RWPE2 (cell line): ENCODE results near the gene GNG13.

Experiments
- ATAC-seq: fragments of 200-7000 bp; cut with Tn5 transposase; 3 replicates; pipeline ENCODE4 v1.9.1; 2021; ENCODE audit warnings: low read depth
- DNase-seq: peaks from one replicate; pipeline ENCODE4 v3.0.0-alpha.2; 2020; ENCODE audit warnings: low spot score
- H3K27ac ChIP-seq: fragments of 450-650 bp; 2 replicates; pipeline ENCODE4 v1.5.1; 2017; ENCODE audit warnings: mild to moderate bottlenecking; ENCODE audit not compliant: poor library complexity, severe bottlenecking
- H3K27me3 ChIP-seq: fragments of 250-450 bp; sonication (Bioruptor Pico); 2 replicates; pipeline ENCODE4 v1.5.1; 2021; ENCODE audit warnings: mild to moderate bottlenecking, moderate library complexity; ENCODE audit not compliant: insufficient read depth, poor library complexity, severe bottlenecking
- H3K36me3 ChIP-seq: fragments of 250-450 bp; sonication (Bioruptor Pico); 2 replicates; pipeline ENCODE4 v1.5.1; 2020; ENCODE audit warnings: low read depth, mild to moderate bottlenecking, moderate library complexity
- H3K4me1 ChIP-seq: fragments of 250-450 bp; sonication (Bioruptor Pico); 2 replicates; pipeline ENCODE4 v1.5.1; 2021; ENCODE audit warnings: mild to moderate bottlenecking, moderate library complexity; ENCODE audit not compliant: insufficient read depth, poor library complexity, severe bottlenecking
- H3K4me3 ChIP-seq: fragments of 250-450 bp; sonication (Bioruptor Pico); 2 replicates; pipeline ENCODE4 v1.5.1; 2021; ENCODE audit warnings: mild to moderate bottlenecking, moderate library complexity; ENCODE audit not compliant: severe bottlenecking
- H3K9me3 ChIP-seq: fragments of 250-450 bp; sonication (Bioruptor Pico); 2 replicates; pipeline ENCODE4 v1.5.1; 2021; ENCODE audit warnings: mild to moderate bottlenecking, moderate library complexity; ENCODE audit not compliant: severe bottlenecking
- TF ChIP-seq, protein P1 (sequence below): fragments of 450-650 bp; IDR thresholded peaks from one replicate; pipeline ENCODE4 v1.5.1; 2017; ENCODE audit warnings: mild to moderate bottlenecking, moderate library complexity; ENCODE audit not compliant: poor library complexity, severe bottlenecking

The GNG13 gene

GRCh38 chr16:828891-829290, 28.4 kb upstream of the GNG13 start:
- TF ChIP-seq, protein P1, sequence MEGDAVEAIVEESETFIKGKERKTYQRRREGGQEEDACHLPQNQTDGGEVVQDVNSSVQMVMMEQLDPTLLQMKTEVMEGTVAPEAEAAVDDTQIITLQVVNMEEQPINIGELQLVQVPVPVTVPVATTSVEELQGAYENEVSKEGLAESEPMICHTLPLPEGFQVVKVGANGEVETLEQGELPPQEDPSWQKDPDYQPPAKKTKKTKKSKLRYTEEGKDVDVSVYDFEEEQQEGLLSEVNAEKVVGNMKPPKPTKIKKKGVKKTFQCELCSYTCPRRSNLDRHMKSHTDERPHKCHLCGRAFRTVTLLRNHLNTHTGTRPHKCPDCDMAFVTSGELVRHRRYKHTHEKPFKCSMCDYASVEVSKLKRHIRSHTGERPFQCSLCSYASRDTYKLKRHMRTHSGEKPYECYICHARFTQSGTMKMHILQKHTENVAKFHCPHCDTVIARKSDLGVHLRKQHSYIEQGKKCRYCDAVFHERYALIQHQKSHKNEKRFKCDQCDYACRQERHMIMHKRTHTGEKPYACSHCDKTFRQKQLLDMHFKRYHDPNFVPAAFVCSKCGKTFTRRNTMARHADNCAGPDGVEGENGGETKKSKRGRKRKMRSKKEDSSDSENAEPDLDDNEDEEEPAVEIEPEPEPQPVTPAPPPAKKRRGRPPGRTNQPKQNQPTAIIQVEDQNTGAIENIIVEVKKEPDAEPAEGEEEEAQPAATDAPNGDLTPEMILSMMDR, result no peak
- H3K27ac ChIP-seq, result no peak overlapping the region
- no peak overlapping the region for H3K4me3 ChIP-seq
- H3K27me3 ChIP-seq, result peaks cover 32% of the 10 kb centered on the region
- no peaks in the 10 kb centered on the region for H3K4me1 ChIP-seq
- DNase-seq (no peak), ATAC-seq (no peak)
- no peaks in the 10 kb centered on the region for H3K9me3 ChIP-seq
- no peaks in the 10 kb centered on the region for H3K36me3 ChIP-seq

DNA sequence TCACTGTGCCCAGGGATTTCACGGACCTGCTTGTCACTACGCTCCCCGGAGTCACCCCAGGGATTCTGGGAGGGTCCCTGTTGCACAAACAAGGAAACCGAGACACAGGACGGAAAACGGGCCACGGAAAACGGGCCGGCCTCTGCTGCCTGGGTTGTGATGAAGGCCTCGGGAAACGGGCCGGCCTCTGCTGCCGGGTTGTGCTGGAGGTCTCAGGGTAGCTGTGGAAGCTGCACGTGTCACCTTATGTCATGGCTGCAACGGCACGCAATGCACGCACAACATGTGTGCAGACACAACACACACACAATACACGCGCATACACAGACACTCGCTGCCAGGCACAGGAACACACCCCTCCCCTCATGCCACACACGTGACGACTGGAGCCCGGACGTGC, 27.0 kb upstream of the GNG13 start:
- Histone ChIP-seq H3K27ac (no peak overlapping the region), H3K9me3 (no peaks in the 10 kb centered on the region), H3K4me3 (no peak overlapping the region), H3K27me3 (peaks cover 20% of the 10 kb centered on the region), H3K4me1 (no peaks in the 10 kb centered on the region), H3K36me3 (no peaks in the 10 kb centered on the region)
- DNase-seq (no peak), ATAC-seq (no peak)
- TF ChIP-seq, protein P1, result no peak

DNA sequence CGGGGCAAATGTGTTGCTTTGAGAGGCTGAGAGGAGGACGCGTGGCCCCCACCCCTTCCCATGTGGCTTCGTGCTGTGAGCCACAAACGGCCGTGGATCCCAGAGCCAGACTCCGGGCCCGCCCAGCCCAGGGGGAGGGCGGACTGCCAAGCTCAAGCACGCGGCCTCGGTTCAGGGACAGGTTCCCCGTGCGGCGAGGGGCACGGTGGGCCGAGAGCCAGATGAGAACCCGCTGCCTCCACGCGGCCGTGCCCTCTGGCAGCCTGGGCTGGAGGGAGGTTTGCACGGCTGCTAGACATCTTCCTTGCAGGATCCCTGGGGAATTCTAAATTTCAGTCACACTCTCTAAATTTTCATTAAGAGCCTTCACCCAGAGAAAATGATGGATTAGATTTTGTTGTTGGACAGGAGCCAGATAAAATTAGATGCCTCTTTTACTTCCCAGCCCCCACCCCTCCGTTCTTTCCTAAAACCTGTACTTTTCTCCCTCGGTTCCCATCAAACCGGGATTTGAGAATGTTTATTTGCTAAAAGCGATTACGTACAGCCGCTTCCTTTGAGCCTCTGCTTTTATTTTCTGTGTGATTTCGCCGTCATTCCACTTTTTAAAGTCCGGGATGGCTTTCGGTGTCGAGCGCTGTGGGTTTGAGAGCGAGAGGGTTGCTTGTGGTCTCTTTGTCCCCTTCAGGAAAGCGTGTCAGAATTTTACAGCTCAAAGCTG, 25.0 kb upstream of the GNG13 start:
- peaks cover 17% of the 10 kb centered on the region for H3K27me3 ChIP-seq
- H3K4me3 ChIP-seq, result no peak overlapping the region
- no peaks in the 10 kb centered on the region for H3K4me1 ChIP-seq
- no peak for ATAC-seq
- TF ChIP-seq, protein P1, result no peak
- H3K36me3 ChIP-seq, result no peaks in the 10 kb centered on the region
- no peak for DNase-seq
- H3K27ac ChIP-seq, result no peak overlapping the region
- no peaks in the 10 kb centered on the region for H3K9me3 ChIP-seq

- Histone ChIP-seq H3K4me1 (no peaks in the 10 kb centered on the region), H3K4me3 (no peak overlapping the region), H3K9me3 (no peaks in the 10 kb centered on the region), H3K36me3 (no peaks in the 10 kb centered on the region), H3K27me3 (peaks cover 17% of the 10 kb centered on the region), H3K27ac (no peak overlapping the region)
- ATAC-seq, result no peak
- TF ChIP-seq, protein P1, result no peak
- no peak for DNase-seq
Measured at GRCh38 chr16:824601-825000, 24.1 kb upstream of the GNG13 start.

DNA sequence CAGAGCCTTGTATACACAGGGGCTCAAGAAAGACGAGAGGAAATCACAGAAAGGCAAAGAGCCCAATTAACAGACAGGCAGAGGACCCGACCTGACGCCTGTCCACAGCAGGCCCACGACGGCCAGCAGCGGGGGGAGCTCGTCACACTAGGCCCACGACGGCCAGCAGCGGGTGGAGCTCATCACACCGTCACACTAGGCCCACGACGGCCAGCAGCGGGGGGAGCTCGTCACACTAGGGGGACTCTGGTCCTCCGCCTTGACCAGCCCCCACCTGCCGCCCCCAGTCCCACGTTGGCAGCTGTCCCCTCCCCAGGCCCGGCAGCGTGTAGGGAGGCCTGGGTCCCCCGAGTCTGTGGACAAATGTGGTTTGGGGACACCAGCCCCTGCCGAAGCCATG, 23.7 kb upstream of the GNG13 start:
- no peak for DNase-seq
- Histone ChIP-seq H3K36me3 (no peaks in the 10 kb centered on the region), H3K9me3 (no peaks in the 10 kb centered on the region), H3K27me3 (peaks cover 17% of the 10 kb centered on the region), H3K4me3 (no peak overlapping the region), H3K27ac (no peak overlapping the region), H3K4me1 (no peaks in the 10 kb centered on the region)
- no peak for ATAC-seq
- TF ChIP-seq, protein P1, result no peak
